ENCODE data around the gene AADACL2.

AADACL2 gene

DNA sequence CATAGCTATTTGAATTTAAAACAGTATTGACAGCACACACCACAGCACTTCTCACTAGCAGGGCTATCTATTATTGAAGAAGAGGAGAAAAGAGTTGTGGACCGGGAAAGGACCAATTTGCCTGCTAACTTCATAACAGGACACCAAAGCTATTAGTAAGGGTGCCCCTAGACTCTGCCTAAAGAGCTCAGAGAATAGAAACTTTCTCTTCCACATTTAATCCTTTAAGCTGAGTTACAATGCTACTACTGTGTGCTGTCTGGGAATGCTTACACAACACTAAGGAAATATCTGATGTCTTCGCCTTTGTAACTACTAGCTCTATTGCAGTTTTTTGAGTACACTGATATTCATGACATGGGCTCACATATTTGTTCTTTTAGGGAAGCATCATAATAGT is 66.7 kb downstream of the AADACL2 start:
- TF ChIP-seq FOXM1 (IDR thresholded peaks at IDR 0.05; ENCODE audit: borderline replicate concordance, low read depth) (no peak), NFIC (IDR thresholded peaks at IDR 0.05) (no peak), CREB1 (IDR thresholded peaks at IDR 0.05; ENCODE audit: low read depth) (no peak), EP300 (IDR thresholded peaks at IDR 0.05; ENCODE audit: borderline replicate concordance) (no peak), EGR1 (IDR thresholded peaks at IDR 0.05) (no peak)
- TF ChIP-seq, protein P1, sequence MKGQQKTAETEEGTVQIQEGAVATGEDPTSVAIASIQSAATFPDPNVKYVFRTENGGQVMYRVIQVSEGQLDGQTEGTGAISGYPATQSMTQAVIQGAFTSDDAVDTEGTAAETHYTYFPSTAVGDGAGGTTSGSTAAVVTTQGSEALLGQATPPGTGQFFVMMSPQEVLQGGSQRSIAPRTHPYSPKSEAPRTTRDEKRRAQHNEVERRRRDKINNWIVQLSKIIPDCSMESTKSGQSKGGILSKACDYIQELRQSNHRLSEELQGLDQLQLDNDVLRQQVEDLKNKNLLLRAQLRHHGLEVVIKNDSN (IDR thresholded peaks at IDR 0.05): no peak

DNA sequence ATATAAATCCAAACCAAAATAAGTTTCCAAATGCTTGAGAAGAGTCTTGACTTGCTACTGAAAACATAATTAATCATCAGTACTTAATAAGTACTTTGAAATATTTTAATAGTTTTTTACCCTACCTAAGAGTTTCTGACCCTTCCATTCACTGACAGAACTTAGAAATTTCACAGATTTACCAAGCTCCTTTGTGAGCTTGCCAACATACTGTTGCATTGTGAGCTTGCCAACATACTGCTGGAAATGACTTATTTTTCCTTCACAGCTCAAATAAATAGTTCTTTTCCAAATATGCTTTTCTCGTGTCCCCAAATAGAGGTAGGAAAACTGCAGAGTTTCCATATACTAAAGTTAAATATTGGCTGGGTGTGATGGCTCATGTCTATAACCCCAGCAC is 70.5 kb downstream of the AADACL2 start:
- TF ChIP-seq ZBTB7A (IDR thresholded peaks at IDR 0.05; ENCODE audit: low read depth) (no peak), YY1 (IDR thresholded peaks at IDR 0.05; ENCODE audit: low read depth) (no peak), EGR1 (IDR thresholded peaks at IDR 0.05) (no peak), TCF12 (IDR thresholded peaks at IDR 0.05; ENCODE audit: low read depth) (no peak), TAF1 (IDR thresholded peaks at IDR 0.05; ENCODE audit: low read depth) (no peak), RAD21 (IDR thresholded peaks at IDR 0.05; ENCODE audit: low read depth) (no peak), CREB1 (IDR thresholded peaks at IDR 0.05; ENCODE audit: low read depth) (no peak), NFIC (IDR thresholded peaks at IDR 0.05) (no peak)

DNA sequence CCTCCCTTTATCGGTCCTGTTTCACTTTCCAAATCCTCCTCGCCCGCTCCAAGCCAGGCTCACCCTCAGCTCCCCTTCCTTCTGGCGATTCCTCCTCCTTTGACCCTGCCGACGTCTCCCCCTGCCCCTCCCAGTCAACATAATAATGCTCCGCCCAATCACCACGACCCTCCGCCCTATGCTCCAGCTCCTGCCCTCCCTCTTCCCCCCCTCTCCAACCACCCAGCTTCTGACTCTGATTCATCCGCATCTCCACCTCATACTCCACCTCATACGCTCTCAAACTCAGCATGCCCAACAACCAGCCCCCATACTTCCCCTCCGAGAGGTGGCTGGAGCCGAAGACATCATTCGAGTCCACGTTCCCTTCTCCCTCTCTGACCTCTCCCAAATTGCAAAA is 73.1 kb downstream of the AADACL2 start:
- TF ChIP-seq CEBPB (IDR thresholded peaks at IDR 0.05): no peak
- TF ChIP-seq EP300 (IDR thresholded peaks at IDR 0.05; ENCODE audit: borderline replicate concordance): no peak
- TF ChIP-seq, protein P2, sequence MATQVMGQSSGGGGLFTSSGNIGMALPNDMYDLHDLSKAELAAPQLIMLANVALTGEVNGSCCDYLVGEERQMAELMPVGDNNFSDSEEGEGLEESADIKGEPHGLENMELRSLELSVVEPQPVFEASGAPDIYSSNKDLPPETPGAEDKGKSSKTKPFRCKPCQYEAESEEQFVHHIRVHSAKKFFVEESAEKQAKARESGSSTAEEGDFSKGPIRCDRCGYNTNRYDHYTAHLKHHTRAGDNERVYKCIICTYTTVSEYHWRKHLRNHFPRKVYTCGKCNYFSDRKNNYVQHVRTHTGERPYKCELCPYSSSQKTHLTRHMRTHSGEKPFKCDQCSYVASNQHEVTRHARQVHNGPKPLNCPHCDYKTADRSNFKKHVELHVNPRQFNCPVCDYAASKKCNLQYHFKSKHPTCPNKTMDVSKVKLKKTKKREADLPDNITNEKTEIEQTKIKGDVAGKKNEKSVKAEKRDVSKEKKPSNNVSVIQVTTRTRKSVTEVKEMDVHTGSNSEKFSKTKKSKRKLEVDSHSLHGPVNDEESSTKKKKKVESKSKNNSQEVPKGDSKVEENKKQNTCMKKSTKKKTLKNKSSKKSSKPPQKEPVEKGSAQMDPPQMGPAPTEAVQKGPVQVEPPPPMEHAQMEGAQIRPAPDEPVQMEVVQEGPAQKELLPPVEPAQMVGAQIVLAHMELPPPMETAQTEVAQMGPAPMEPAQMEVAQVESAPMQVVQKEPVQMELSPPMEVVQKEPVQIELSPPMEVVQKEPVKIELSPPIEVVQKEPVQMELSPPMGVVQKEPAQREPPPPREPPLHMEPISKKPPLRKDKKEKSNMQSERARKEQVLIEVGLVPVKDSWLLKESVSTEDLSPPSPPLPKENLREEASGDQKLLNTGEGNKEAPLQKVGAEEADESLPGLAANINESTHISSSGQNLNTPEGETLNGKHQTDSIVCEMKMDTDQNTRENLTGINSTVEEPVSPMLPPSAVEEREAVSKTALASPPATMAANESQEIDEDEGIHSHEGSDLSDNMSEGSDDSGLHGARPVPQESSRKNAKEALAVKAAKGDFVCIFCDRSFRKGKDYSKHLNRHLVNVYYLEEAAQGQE (IDR thresholded peaks at IDR 0.05; ENCODE audit: low read depth): no peak
- no peak for TF ChIP-seq RAD21 (IDR thresholded peaks at IDR 0.05; ENCODE audit: low read depth)
- no peak for TF ChIP-seq EGR1 (IDR thresholded peaks at IDR 0.05)
- no peak for TF ChIP-seq TEAD4 (IDR thresholded peaks at IDR 0.05)
- no peak for TF ChIP-seq YY1 (IDR thresholded peaks at IDR 0.05; ENCODE audit: low read depth)
- no peak for TF ChIP-seq NFIC (IDR thresholded peaks at IDR 0.05)
- no peak for TF ChIP-seq CREB1 (IDR thresholded peaks at IDR 0.05; ENCODE audit: low read depth)
- no peak for TF ChIP-seq TCF12 (IDR thresholded peaks at IDR 0.05; ENCODE audit: low read depth)
- no peak for TF ChIP-seq TAF1 (IDR thresholded peaks at IDR 0.05; ENCODE audit: low read depth)
- TF ChIP-seq, protein P3, sequence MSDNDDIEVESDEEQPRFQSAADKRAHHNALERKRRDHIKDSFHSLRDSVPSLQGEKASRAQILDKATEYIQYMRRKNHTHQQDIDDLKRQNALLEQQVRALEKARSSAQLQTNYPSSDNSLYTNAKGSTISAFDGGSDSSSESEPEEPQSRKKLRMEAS (IDR thresholded peaks at IDR 0.05): no peak
- no peak for TF ChIP-seq ZBTB7A (IDR thresholded peaks at IDR 0.05; ENCODE audit: low read depth)

All from Ishikawa (cell line).